ENCODE results near the gene SPHKAP. TPM values are rescaled to one million over a fixed set of nuclear protein-coding genes. Genes with fewer than 3 reads are reported as not detected.
"Not testable (repeated sequence)": the region's sequence is repeated elsewhere in the genome, so short reads cannot be mapped to it uniquely, and the experiment has no call there.

Gene SPHKAP, protein sequence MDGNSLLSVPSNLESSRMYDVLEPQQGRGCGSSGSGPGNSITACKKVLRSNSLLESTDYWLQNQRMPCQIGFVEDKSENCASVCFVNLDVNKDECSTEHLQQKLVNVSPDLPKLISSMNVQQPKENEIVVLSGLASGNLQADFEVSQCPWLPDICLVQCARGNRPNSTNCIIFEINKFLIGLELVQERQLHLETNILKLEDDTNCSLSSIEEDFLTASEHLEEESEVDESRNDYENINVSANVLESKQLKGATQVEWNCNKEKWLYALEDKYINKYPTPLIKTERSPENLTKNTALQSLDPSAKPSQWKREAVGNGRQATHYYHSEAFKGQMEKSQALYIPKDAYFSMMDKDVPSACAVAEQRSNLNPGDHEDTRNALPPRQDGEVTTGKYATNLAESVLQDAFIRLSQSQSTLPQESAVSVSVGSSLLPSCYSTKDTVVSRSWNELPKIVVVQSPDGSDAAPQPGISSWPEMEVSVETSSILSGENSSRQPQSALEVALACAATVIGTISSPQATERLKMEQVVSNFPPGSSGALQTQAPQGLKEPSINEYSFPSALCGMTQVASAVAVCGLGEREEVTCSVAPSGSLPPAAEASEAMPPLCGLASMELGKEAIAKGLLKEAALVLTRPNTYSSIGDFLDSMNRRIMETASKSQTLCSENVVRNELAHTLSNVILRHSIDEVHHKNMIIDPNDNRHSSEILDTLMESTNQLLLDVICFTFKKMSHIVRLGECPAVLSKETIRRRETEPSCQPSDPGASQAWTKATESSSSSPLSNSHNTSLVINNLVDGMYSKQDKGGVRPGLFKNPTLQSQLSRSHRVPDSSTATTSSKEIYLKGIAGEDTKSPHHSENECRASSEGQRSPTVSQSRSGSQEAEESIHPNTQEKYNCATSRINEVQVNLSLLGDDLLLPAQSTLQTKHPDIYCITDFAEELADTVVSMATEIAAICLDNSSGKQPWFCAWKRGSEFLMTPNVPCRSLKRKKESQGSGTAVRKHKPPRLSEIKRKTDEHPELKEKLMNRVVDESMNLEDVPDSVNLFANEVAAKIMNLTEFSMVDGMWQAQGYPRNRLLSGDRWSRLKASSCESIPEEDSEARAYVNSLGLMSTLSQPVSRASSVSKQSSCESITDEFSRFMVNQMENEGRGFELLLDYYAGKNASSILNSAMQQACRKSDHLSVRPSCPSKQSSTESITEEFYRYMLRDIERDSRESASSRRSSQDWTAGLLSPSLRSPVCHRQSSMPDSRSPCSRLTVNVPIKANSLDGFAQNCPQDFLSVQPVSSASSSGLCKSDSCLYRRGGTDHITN (N-terminal part only)
- total RNA-seq: under 1 TPM in 1 of 4 donors, not detected in 3; under 0.01 TPM

- Histone ChIP-seq H3K36me3 (no peaks in the 10 kb centered on the region), H3K4me1 (no peaks in the 10 kb centered on the region), H3K9me3 (peaks cover 0 to 3% (median 0%) of the 10 kb centered on the region in 3 donors), H3K27ac (no peak within 1 kb of the TSS), H3K27me3 (peaks cover 0 to 24% (median 0%) of the 10 kb centered on the region in 4 donors), H3K4me3 (no peak within 1 kb of the TSS)
- 13 to 15% methylated on average over 15 to 30 of the region's 56 CpGs for WGBS, 2 donors
- TF ChIP-seq POLR2A (IDR thresholded peaks at IDR 0.05) (no peak), CTCF (IDR thresholded peaks at IDR 0.05) (no peak)
- intact Hi-C loops (cut with DNase I): no loop called here
- no peak for DNase-seq
Observed at GRCh38 chr2:228181098-228182019, at the start of gene SPHKAP. Gene SPHKAP (minus strand): TSS chr2:228181687. CDS start chr2:228181598, 89 bp downstream.

DNA sequence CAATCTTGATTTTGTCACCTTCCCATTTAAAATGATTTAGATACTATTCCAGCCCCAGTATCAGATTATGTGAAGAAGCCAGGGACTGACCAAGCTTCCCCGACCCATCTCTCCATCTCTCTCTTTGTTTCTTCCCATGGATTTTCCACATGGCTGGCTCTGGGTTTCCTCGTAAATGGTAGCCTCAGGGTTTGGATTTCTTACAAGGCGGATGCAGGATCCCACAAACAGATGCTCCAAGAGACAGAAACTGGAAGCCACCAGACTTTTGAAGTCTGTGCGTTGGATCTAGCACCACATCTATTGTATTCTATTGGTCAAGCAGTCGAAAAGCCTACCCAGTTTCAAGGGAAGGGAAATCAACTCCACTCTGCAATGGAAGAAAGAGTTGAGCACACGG is 46.0 kb upstream of the SPHKAP start:
- intact Hi-C loops (cut with DNase I): no loop called here
- DNase-seq: no peak
- Histone ChIP-seq H3K27ac (no peak overlapping the region), H3K4me1 (no peaks in the 10 kb centered on the region), H3K9me3 (no peaks in the 10 kb centered on the region), H3K27me3 (no peaks in the 10 kb centered on the region), H3K4me3 (no peak overlapping the region), H3K36me3 (no peaks in the 10 kb centered on the region)
- WGBS, 2 donors: 72 to 78% methylated on average over 5 to 6 of the region's 6 CpGs
- no peak for TF ChIP-seq POLR2A (IDR thresholded peaks at IDR 0.05)
- TF ChIP-seq CTCF (IDR thresholded peaks at IDR 0.05): no peak

GRCh38 chr2:228224410-228224809 is 42.9 kb upstream of the SPHKAP start:
- no peak for TF ChIP-seq POLR2A (IDR thresholded peaks at IDR 0.05)
- no peak for TF ChIP-seq CTCF (IDR thresholded peaks at IDR 0.05)
- no peaks in the 10 kb centered on the region for H3K27me3 ChIP-seq
- intact Hi-C loops (cut with DNase I): no loop called here
- H3K36me3 ChIP-seq: no peaks in the 10 kb centered on the region
- no peak overlapping the region for H3K4me3 ChIP-seq
- H3K9me3 ChIP-seq: no peaks in the 10 kb centered on the region
- H3K27ac ChIP-seq: no peak overlapping the region
- no peaks in the 10 kb centered on the region for H3K4me1 ChIP-seq
- DNase-seq: no peak

GRCh38 chr2:228218593-228218992 is 37.1 kb upstream of the SPHKAP start:
- H3K4me3 ChIP-seq; H3K27ac ChIP-seq; H3K27me3 ChIP-seq; DNase-seq; H3K9me3 ChIP-seq; intact Hi-C loops (cut with DNase I); H3K36me3 ChIP-seq; H3K4me1 ChIP-seq: not testable (repeated sequence)
- 67 to 72% methylated on average over 2 of the region's 2 CpGs for WGBS, 2 donors

DNA sequence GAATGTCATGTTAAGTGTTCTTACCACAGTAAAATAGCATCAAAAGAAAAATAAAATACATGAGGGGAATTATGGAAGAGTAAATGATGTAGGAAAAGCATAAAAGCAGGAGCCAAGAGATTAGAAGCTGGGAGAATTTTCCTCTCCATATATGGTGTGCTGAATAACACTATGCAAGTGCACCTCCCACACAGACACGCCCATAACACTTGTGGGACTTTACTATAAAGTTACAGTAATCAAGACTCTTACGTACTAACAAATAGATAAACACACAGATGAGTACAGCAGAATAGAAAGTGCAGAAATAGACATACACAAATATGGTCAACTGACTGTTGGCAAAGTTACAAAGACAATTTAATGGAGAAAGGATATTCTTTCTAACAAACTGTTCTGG is 16.0 kb upstream of the SPHKAP start:
- 47 to 60% methylated on average over 2 of the region's 2 CpGs for WGBS, 2 donors
- Histone ChIP-seq H3K27ac (no peak overlapping the region), H3K36me3 (no peaks in the 10 kb centered on the region), H3K4me3 (no peak overlapping the region), H3K27me3 (no peaks in the 10 kb centered on the region), H3K9me3 (no peaks in the 10 kb centered on the region), H3K4me1 (no peaks in the 10 kb centered on the region)
- no peak for DNase-seq
- TF ChIP-seq POLR2A (IDR thresholded peaks at IDR 0.05) (no peak), CTCF (IDR thresholded peaks at IDR 0.05) (no peak)
- intact Hi-C loops (cut with DNase I): no loop called here
